ENCODE measurements around the gene SRRM4.

SRRM4 gene

DNA sequence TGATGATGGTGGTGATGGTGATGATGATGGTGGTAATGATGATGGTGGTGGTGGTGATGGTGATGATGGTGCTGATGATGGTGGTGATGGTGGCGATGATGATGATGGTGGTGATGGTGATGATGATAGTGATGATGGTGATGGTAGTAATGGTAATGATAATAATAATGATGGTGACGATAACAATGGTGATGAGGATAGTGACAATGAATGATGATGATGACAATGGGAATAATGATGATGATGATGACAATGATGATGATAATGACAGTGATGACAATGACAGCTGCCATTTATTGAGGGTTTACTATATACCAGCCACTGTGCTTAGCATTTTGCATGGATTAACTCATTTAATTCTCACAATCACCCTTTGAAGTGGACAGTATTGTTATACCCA, 94.6 kb downstream of the SRRM4 start:
- no peak for ATAC-seq
- TF ChIP-seq RARB (CRISPR knock-in tag; IDR thresholded peaks at IDR 0.05): no peak
- TF ChIP-seq, protein P1, sequence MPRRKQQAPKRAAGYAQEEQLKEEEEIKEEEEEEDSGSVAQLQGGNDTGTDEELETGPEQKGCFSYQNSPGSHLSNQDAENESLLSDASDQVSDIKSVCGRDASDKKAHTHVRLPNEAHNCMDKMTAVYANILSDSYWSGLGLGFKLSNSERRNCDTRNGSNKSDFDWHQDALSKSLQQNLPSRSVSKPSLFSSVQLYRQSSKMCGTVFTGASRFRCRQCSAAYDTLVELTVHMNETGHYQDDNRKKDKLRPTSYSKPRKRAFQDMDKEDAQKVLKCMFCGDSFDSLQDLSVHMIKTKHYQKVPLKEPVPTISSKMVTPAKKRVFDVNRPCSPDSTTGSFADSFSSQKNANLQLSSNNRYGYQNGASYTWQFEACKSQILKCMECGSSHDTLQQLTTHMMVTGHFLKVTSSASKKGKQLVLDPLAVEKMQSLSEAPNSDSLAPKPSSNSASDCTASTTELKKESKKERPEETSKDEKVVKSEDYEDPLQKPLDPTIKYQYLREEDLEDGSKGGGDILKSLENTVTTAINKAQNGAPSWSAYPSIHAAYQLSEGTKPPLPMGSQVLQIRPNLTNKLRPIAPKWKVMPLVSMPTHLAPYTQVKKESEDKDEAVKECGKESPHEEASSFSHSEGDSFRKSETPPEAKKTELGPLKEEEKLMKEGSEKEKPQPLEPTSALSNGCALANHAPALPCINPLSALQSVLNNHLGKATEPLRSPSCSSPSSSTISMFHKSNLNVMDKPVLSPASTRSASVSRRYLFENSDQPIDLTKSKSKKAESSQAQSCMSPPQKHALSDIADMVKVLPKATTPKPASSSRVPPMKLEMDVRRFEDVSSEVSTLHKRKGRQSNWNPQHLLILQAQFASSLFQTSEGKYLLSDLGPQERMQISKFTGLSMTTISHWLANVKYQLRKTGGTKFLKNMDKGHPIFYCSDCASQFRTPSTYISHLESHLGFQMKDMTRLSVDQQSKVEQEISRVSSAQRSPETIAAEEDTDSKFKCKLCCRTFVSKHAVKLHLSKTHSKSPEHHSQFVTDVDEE (CRISPR knock-in tag; IDR thresholded peaks at IDR 0.05): no peak
- TF ChIP-seq ARNTL (CRISPR knock-in tag; IDR thresholded peaks at IDR 0.05; ENCODE audit: borderline replicate concordance, low read depth): no peak

DNA sequence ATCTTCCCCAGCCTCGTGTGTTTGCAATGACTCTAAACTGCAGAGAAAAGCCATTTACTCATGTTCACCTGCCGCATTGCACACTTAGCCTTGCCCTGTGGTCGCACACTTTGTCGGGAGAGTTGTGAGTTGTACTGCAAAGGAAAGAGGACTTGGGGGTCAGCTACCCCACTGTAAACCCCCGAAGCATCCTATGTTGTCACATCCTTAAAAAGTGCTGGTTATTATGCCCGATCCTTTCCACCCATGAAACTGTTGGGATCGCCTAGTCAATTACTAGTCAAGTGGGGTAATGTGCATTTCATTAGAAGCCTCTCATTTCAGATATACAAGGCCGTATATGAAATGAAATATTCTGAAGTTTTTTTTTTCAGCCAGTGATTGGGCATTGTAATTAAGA, 98.2 kb downstream of the SRRM4 start:
- TF ChIP-seq GLIS3 (CRISPR knock-in tag; IDR thresholded peaks at IDR 0.05) (no peak), ZFP30 (CRISPR knock-in tag; IDR thresholded peaks at IDR 0.05) (no peak), CSRNP3 (CRISPR knock-in tag; IDR thresholded peaks at IDR 0.05) (no peak), TCF4 (CRISPR knock-in tag; IDR thresholded peaks at IDR 0.05; ENCODE audit: borderline replicate concordance) (no peak), OSR1 (CRISPR knock-in tag; IDR thresholded peaks at IDR 0.05) (no peak), TOX (CRISPR knock-in tag; IDR thresholded peaks at IDR 0.05; ENCODE audit: borderline replicate concordance) (no peak)
- TF ChIP-seq, protein P1 (CRISPR knock-in tag; IDR thresholded peaks at IDR 0.05): no peak
- no peak for ATAC-seq

DNA sequence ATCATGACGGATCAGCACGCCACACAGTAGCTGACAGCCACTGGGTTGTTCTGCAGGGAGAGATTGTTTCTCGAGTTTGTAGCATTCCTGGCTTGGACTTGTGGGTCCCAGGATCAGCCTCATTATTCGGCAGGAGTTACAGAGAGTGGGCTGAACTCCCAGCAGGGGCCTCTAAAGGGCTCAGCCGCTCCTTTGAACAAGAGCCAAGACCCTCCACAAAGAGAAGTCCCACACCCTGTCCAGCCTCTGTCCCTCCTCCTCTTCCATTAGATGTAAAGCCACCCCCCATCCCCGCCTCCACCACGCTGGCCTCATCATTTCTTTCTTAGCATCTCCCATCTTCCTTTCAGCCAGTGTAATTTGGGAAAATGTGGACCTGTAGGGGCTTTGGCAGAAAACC, 100.7 kb downstream of the SRRM4 start:
- no peak for ATAC-seq
- TF ChIP-seq OSR1 (CRISPR knock-in tag; IDR thresholded peaks at IDR 0.05): no peak
- TF ChIP-seq, protein P2, sequence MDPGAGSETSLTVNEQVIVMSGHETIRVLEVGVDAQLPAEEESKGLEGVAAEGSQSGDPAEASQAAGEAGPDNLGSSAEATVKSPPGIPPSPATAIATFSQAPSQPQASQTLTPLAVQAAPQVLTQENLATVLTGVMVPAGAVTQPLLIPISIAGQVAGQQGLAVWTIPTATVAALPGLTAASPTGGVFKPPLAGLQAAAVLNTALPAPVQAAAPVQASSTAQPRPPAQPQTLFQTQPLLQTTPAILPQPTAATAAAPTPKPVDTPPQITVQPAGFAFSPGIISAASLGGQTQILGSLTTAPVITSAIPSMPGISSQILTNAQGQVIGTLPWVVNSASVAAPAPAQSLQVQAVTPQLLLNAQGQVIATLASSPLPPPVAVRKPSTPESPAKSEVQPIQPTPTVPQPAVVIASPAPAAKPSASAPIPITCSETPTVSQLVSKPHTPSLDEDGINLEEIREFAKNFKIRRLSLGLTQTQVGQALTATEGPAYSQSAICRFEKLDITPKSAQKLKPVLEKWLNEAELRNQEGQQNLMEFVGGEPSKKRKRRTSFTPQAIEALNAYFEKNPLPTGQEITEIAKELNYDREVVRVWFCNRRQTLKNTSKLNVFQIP (CRISPR knock-in tag; IDR thresholded peaks at IDR 0.05; ENCODE audit: borderline replicate concordance, low read depth): no peak
- no peak for TF ChIP-seq ZNF565 (CRISPR knock-in tag; conservative IDR thresholded peaks at IDR 0.05; ENCODE audit: low read depth)
- TF ChIP-seq RARB (CRISPR knock-in tag; IDR thresholded peaks at IDR 0.05): no peak
- TF ChIP-seq PPARA (CRISPR knock-in tag; IDR thresholded peaks at IDR 0.05; ENCODE audit: borderline replicate concordance): no peak
- TF ChIP-seq ISL1 (CRISPR knock-in tag; IDR thresholded peaks at IDR 0.05): no peak
- TF ChIP-seq, protein P3, sequence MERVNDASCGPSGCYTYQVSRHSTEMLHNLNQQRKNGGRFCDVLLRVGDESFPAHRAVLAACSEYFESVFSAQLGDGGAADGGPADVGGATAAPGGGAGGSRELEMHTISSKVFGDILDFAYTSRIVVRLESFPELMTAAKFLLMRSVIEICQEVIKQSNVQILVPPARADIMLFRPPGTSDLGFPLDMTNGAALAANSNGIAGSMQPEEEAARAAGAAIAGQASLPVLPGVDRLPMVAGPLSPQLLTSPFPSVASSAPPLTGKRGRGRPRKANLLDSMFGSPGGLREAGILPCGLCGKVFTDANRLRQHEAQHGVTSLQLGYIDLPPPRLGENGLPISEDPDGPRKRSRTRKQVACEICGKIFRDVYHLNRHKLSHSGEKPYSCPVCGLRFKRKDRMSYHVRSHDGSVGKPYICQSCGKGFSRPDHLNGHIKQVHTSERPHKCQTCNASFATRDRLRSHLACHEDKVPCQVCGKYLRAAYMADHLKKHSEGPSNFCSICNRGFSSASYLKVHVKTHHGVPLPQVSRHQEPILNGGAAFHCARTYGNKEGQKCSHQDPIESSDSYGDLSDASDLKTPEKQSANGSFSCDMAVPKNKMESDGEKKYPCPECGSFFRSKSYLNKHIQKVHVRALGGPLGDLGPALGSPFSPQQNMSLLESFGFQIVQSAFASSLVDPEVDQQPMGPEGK (CRISPR knock-in tag; IDR thresholded peaks at IDR 0.05; ENCODE audit: borderline replicate concordance): no peak

GRCh38 chr12:119082496-119082895, 101.2 kb downstream of the SRRM4 start:
- ATAC-seq: no peak; the same call in 2 of the 3 replicates
- TF ChIP-seq, protein P3 (CRISPR knock-in tag; IDR thresholded peaks at IDR 0.05; ENCODE audit: borderline replicate concordance): no peak
- TF ChIP-seq ZFP3 (CRISPR knock-in tag; IDR thresholded peaks at IDR 0.05) (no peak), OSR1 (CRISPR knock-in tag; IDR thresholded peaks at IDR 0.05) (no peak), PPARA (CRISPR knock-in tag; IDR thresholded peaks at IDR 0.05; ENCODE audit: borderline replicate concordance) (no peak), SNAI2 (CRISPR knock-in tag; IDR thresholded peaks at IDR 0.05) (no peak), ISL1 (CRISPR knock-in tag; IDR thresholded peaks at IDR 0.05) (no peak), TCF4 (CRISPR knock-in tag; IDR thresholded peaks at IDR 0.05; ENCODE audit: borderline replicate concordance) (no peak), GLIS3 (CRISPR knock-in tag; IDR thresholded peaks at IDR 0.05) (no peak), CSRNP3 (CRISPR knock-in tag; IDR thresholded peaks at IDR 0.05) (no peak), ZC3H10 (CRISPR knock-in tag; IDR thresholded peaks at IDR 0.05) (no peak), ESRRG (CRISPR knock-in tag; IDR thresholded peaks at IDR 0.05) (no peak)
- TF ChIP-seq, protein P4, sequence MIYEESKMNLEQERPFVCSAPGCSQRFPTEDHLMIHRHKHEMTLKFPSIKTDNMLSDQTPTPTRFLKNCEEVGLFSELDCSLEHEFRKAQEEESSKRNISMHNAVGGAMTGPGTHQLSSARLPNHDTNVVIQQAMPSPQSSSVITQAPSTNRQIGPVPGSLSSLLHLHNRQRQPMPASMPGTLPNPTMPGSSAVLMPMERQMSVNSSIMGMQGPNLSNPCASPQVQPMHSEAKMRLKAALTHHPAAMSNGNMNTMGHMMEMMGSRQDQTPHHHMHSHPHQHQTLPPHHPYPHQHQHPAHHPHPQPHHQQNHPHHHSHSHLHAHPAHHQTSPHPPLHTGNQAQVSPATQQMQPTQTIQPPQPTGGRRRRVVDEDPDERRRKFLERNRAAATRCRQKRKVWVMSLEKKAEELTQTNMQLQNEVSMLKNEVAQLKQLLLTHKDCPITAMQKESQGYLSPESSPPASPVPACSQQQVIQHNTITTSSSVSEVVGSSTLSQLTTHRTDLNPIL (CRISPR knock-in tag; IDR thresholded peaks at IDR 0.05; ENCODE audit: low read depth): no peak

Measured in SK-N-SH treated with all-trans-retinoic acid at 6 μM for 48 hours (cell line).